ENCODE results near the gene ETFRF1.

The ETFRF1 gene

GRCh38 chr12:25162866-25163265 is 32.2 kb upstream of the ETFRF1 start:
- in situ Hi-C loops (cut with MboI; ENCODE audit: low sequenced_read_pairs, unreplicated experiment) = no loop called here

DNA sequence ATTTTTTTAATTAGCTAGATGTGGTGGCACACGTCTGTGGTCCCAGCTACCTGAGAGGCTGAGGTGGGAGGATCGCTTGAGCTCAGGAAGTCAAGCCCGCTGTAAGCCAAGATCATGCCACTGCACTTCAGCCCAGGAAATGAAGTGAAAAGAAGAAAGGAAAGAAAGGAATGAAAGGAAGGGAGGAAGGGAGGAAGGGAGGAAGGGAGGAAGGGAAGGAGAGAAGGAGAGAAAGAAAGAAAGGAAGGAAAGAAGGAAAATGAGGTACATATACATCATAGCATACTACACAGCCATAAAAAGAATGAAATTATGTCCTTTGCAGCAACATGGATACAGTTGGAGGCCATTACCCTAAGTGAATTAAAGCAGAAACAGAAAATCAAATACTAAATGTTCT is 12.3 kb upstream of the ETFRF1 start:
- in situ Hi-C loops (cut with MboI; ENCODE audit: low sequenced_read_pairs, unreplicated experiment) = no loop called here
- no peak for DNase-seq (ENCODE audit: low spot score)
- no peak for TF ChIP-seq CTCF (IDR thresholded peaks at IDR 0.05; ENCODE audit: borderline replicate concordance, control extremely low read depth, extremely low read depth, insufficient read depth, missing control alignments)

More at GRCh38 chr12:25162866-25163265, 32.2 kb upstream of the ETFRF1 start:
- no peak for DNase-seq (ENCODE audit: low spot score)
- TF ChIP-seq CTCF (IDR thresholded peaks at IDR 0.05; ENCODE audit: borderline replicate concordance, control extremely low read depth, extremely low read depth, insufficient read depth, missing control alignments) = no peak

- no peak for TF ChIP-seq CTCF (IDR thresholded peaks at IDR 0.05; ENCODE audit: borderline replicate concordance, control extremely low read depth, extremely low read depth, insufficient read depth, missing control alignments)
- DNase-seq (ENCODE audit: low spot score) = no peak
- in situ Hi-C loops (cut with MboI; ENCODE audit: low sequenced_read_pairs, unreplicated experiment) = no loop called here
These were observed 10.9 kb upstream of the ETFRF1 start for GRCh38 chr12:25184132-25184531.

GRCh38 chr12:25186038-25186787 is 8.8 kb upstream of the ETFRF1 start:
- TF ChIP-seq CTCF (IDR thresholded peaks at IDR 0.05; ENCODE audit: borderline replicate concordance, control extremely low read depth, extremely low read depth, insufficient read depth, missing control alignments) = no peak
- no peak for DNase-seq (ENCODE audit: low spot score)
- in situ Hi-C loops (cut with MboI; ENCODE audit: low sequenced_read_pairs, unreplicated experiment) = no loop called here

- DNase-seq (ENCODE audit: low spot score) = peak; percentile 28
- in situ Hi-C loops (cut with MboI; ENCODE audit: low sequenced_read_pairs, unreplicated experiment) = no loop called here
- no peak for TF ChIP-seq CTCF (IDR thresholded peaks at IDR 0.05; ENCODE audit: borderline replicate concordance, control extremely low read depth, extremely low read depth, insufficient read depth, missing control alignments)
These were observed 8.1 kb upstream of the ETFRF1 start for GRCh38 chr12:25186788-25187402.

- DNase-seq (ENCODE audit: low spot score) = no peak
- in situ Hi-C loops (cut with MboI; ENCODE audit: low sequenced_read_pairs, unreplicated experiment) = no loop called here
- TF ChIP-seq CTCF (IDR thresholded peaks at IDR 0.05; ENCODE audit: borderline replicate concordance, control extremely low read depth, extremely low read depth, insufficient read depth, missing control alignments) = no peak
These were observed 7.3 kb upstream of the ETFRF1 start for GRCh38 chr12:25187781-25188180.
